ACC112 (cell line): ENCODE data around the gene SLC50A1.

ENCODE experiments used
- H2AFZ ChIP-seq: fragments of 200-600 bp; sonication (generic); one replicate; pipeline ENCODE4 v1.6.0; 2017; ENCODE audit warnings: antibody characterized with exemption, low read length; ENCODE audit not compliant: unreplicated experiment
- H3K27ac ChIP-seq: fragments of 200-600 bp; sonication (generic); 2 replicates; pipeline ENCODE4 v1.5.1; 2014; ENCODE audit warnings: low read depth, mild to moderate bottlenecking, antibody characterized with exemption, low read length, moderate library complexity
- H3K27me3 ChIP-seq: fragments of 200-600 bp; sonication (generic); 2 replicates; pipeline ENCODE4 v1.6.1; 2014; ENCODE audit warnings: mild to moderate bottlenecking, antibody characterized with exemption, low read length, moderate library complexity, mixed read lengths; ENCODE audit not compliant: insufficient read depth
- H3K36me3 ChIP-seq: fragments of 200-600 bp; sonication (generic); 2 replicates; pipeline ENCODE4 v1.6.1; 2016; ENCODE audit warnings: mild to moderate bottlenecking, antibody characterized with exemption, low read length, moderate library complexity, mixed read lengths; ENCODE audit not compliant: insufficient read depth
- H3K4me1 ChIP-seq: fragments of 200-600 bp; sonication (generic); one replicate; pipeline ENCODE4 v1.6.1; 2016; ENCODE audit warnings: low read length, mixed read lengths; ENCODE audit not compliant: insufficient read depth, unreplicated experiment, control insufficient read depth
- H3K4me3 ChIP-seq: fragments of 200-600 bp; sonication (generic); 2 replicates; pipeline ENCODE4 v1.5.1; 2014; ENCODE audit warnings: mild to moderate bottlenecking, low read depth, low read length
- H3K79me2 ChIP-seq: fragments of 200-600 bp; sonication (generic); one replicate; pipeline ENCODE4 v1.6.0; 2016; ENCODE audit warnings: low read length; ENCODE audit not compliant: control insufficient read depth, unreplicated experiment, insufficient read depth

SLC50A1 gene

GRCh38 chr1:155177918-155178281 is 42.2 kb downstream of the SLC50A1 start:
- H3K36me3 ChIP-seq: no peaks in the 10 kb centered on the region; the same call in 1 of the 2 replicates
- H3K4me1 ChIP-seq: no peaks in the 10 kb centered on the region
- H3K27ac ChIP-seq: no peak overlapping the region

GRCh38 chr1:155178441-155179111 is 42.9 kb downstream of the SLC50A1 start:
- Histone ChIP-seq H3K4me3 (no peak overlapping the region), H3K4me1 (no peaks in the 10 kb centered on the region), H3K27ac (no peak overlapping the region), H3K36me3 (no peaks in the 10 kb centered on the region; the same call in 1 of the 2 replicates), H2AFZ (no peak overlapping the region), H3K27me3 (no peaks in the 10 kb centered on the region), H3K79me2 (peaks cover 6% of the 10 kb centered on the region)

More at GRCh38 chr1:155177918-155178281, 42.2 kb downstream of the SLC50A1 start:
- Histone ChIP-seq H3K27me3 (no peaks in the 10 kb centered on the region), H2AFZ (no peak overlapping the region), H3K4me3 (no peak overlapping the region), H3K79me2 (peaks cover 6% of the 10 kb centered on the region)

- Histone ChIP-seq H3K4me1 (no peaks in the 10 kb centered on the region), H3K27ac (no peak overlapping the region), H3K79me2 (peaks cover under 1% of the 10 kb centered on the region), H2AFZ (no peak overlapping the region), H3K27me3 (no peaks in the 10 kb centered on the region), H3K36me3 (no peaks in the 10 kb centered on the region; the same call in 1 of the 2 replicates), H3K4me3 (no peak overlapping the region)
These were observed 43.7 kb downstream of the SLC50A1 start for GRCh38 chr1:155179112-155180031.

- Histone ChIP-seq H3K36me3 (no peaks in the 10 kb centered on the region; the same call in 1 of the 2 replicates), H3K79me2 (no peaks in the 10 kb centered on the region), H3K4me1 (no peaks in the 10 kb centered on the region), H3K27me3 (no peaks in the 10 kb centered on the region), H3K4me3 (no peak overlapping the region), H2AFZ (no peak overlapping the region), H3K27ac (no peak overlapping the region)
These were observed 45.9 kb downstream of the SLC50A1 start for GRCh38 chr1:155181371-155182051.

- Histone ChIP-seq H3K36me3 (no peaks in the 10 kb centered on the region; the same call in 1 of the 2 replicates), H3K27me3 (no peaks in the 10 kb centered on the region), H3K79me2 (no peaks in the 10 kb centered on the region), H2AFZ (no peak overlapping the region), H3K4me3 (no peak overlapping the region), H3K27ac (no peak overlapping the region), H3K4me1 (no peaks in the 10 kb centered on the region)
These were observed 46.4 kb downstream of the SLC50A1 start for GRCh38 chr1:155182052-155182550.

- Histone ChIP-seq H3K27me3 (no peaks in the 10 kb centered on the region), H3K4me3 (no peak overlapping the region), H3K36me3 (no peaks in the 10 kb centered on the region; the same call in 1 of the 2 replicates), H3K79me2 (no peaks in the 10 kb centered on the region), H2AFZ (no peak overlapping the region), H3K4me1 (no peaks in the 10 kb centered on the region), H3K27ac (no peak overlapping the region)
These were observed 48.1 kb downstream of the SLC50A1 start for GRCh38 chr1:155183775-155184221.

GRCh38 chr1:155184351-155184811 is 48.7 kb downstream of the SLC50A1 start:
- H3K4me1 ChIP-seq: no peaks in the 10 kb centered on the region
- no peaks in the 10 kb centered on the region for H3K79me2 ChIP-seq
- H2AFZ ChIP-seq: no peak overlapping the region
- no peaks in the 10 kb centered on the region for H3K27me3 ChIP-seq
- H3K4me3 ChIP-seq: no peak overlapping the region
- no peaks in the 10 kb centered on the region; the same call in 1 of the 2 replicates for H3K36me3 ChIP-seq
- H3K27ac ChIP-seq: no peak overlapping the region

GRCh38 chr1:155184835-155185782 is 49.5 kb downstream of the SLC50A1 start:
- Histone ChIP-seq H3K4me3 (no peak overlapping the region), H3K79me2 (no peaks in the 10 kb centered on the region), H3K4me1 (no peaks in the 10 kb centered on the region), H3K27ac (no peak overlapping the region), H2AFZ (no peak overlapping the region), H3K27me3 (no peaks in the 10 kb centered on the region), H3K36me3 (no peaks in the 10 kb centered on the region)

- H3K79me2 ChIP-seq: no peaks in the 10 kb centered on the region
- H3K36me3 ChIP-seq: no peaks in the 10 kb centered on the region
- H3K27ac ChIP-seq: no peak overlapping the region
- H3K4me3 ChIP-seq: no peak overlapping the region
- H2AFZ ChIP-seq: no peak overlapping the region
- no peaks in the 10 kb centered on the region for H3K27me3 ChIP-seq
- no peaks in the 10 kb centered on the region for H3K4me1 ChIP-seq
These were observed 50.1 kb downstream of the SLC50A1 start for GRCh38 chr1:155185783-155186066.
